Esophagus squamous epithelium (tissue), 4 donors: ENCODE measurements around the gene MICAL1.

Experiments
- CTCF ChIP-seq, 6 experiments: fragments of 450-650 bp in 4 of 6; fragments of 200-600 bp in 2 of 6; sonication (generic) in 2 of 6; IDR thresholded peaks; one replicate each; pipeline ENCODE4 v1.5.1; 2016 to 2019; ENCODE audit warnings: antibody characterized with exemption in 6 of 6, mild to moderate bottlenecking in 4 of 6, moderate library complexity in 4 of 6
- POLR2A ChIP-seq, 4 donors: fragments of 450-650 bp; IDR thresholded peaks; one replicate each; pipeline ENCODE4 v1.6.1; 2017; ENCODE audit warnings: antibody characterized with exemption in 4 of 4, mild to moderate bottlenecking in 4 of 4, moderate library complexity in 3 of 4

- TF ChIP-seq CTCF (IDR thresholded peaks at IDR 0.05) (no peak), POLR2A (IDR thresholded peaks at IDR 0.05) (no peak)
These were observed 2.0 kb upstream of the MICAL1 start for GRCh38 chr6:109457562-109457996.
